GM12874 (cell line): ENCODE data around the gene RAVER2.

Source experiments
- TF ChIP-seq, protein P1 (sequence below): IDR thresholded peaks from 2 replicates; pipeline ENCODE4 v1.5.1; 2011; ENCODE audit warnings: low read depth, mild to moderate bottlenecking, control low read depth, low read length, moderate library complexity; ENCODE audit not compliant: insufficient read depth

RAVER2 gene

DNA sequence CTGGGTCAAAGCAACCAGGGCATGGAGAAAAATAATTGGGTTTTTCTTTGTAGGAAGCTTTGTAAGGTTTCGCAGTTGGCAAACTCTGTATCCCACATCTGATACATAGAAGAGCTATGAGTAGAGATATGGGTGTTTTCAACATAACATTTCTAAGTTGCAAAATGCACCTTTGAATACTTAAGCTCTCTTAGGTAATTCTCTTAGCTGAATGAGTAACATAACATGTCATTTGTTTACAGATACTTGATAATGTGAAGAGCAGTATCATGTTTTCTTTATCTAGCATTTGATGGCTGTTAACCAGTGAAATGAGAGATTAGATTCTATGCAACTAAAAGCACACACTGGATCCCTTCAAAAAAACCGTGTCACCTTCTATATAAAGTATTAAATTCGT, 21.6 kb downstream of the RAVER2 start:
- TF ChIP-seq, protein P1, sequence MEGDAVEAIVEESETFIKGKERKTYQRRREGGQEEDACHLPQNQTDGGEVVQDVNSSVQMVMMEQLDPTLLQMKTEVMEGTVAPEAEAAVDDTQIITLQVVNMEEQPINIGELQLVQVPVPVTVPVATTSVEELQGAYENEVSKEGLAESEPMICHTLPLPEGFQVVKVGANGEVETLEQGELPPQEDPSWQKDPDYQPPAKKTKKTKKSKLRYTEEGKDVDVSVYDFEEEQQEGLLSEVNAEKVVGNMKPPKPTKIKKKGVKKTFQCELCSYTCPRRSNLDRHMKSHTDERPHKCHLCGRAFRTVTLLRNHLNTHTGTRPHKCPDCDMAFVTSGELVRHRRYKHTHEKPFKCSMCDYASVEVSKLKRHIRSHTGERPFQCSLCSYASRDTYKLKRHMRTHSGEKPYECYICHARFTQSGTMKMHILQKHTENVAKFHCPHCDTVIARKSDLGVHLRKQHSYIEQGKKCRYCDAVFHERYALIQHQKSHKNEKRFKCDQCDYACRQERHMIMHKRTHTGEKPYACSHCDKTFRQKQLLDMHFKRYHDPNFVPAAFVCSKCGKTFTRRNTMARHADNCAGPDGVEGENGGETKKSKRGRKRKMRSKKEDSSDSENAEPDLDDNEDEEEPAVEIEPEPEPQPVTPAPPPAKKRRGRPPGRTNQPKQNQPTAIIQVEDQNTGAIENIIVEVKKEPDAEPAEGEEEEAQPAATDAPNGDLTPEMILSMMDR = no peak

DNA sequence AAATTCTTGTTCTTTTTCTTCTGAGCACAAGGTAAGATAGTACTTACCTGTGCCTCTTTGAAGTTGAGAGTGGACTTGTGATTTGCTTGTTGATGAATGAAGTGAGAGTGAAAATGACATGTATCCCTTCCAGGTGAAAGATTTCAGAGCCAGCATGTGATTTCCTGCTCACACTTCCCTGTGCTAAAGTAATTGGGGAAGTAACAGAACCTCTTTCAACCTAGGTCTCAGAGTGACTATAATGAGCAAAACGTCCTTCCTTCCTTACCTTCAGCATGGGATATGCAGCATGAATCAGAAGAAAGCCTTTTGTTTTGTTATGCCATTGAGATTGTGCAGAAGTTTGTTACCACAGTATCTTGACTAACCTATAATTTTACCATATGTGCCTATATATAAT, 24.6 kb downstream of the RAVER2 start:
- TF ChIP-seq, protein P1 = no peak

DNA sequence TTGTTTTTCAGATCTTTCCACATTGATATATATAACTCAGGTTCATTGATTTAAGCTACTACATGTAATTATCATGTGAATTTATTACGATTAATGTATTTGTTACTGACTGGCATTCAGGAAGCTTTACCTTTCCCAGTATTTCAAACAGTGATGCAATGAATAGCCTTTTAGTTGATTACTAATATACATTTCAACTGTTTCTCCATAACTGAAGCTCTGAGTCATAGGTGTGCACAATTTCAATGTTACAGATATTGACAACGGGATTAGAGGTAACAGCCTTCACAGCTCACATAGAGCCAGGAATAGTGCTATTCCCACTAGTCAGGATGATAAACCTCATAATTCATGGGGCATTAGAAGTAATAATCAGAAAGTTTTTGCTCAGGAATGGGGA, 25.1 kb downstream of the RAVER2 start:
- TF ChIP-seq, protein P1 = no peak

DNA sequence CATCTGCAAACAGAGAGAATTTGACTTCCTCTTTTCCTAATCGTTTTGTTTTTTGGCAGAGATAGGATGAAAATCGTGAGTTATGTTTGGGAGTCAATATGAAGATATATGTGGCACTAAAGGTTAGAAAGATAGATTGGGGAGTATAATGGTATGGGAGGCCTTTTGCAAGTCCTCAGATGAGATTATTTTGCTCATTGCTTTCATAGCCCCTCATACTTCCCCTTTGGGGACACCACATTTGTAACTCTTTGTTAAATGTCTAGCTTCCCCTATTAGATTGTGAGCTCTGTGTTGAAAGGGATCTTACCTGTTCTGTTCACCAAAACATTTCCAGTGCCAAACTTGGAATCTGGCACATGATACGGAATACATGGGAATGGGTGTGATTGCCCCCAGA, 30.2 kb downstream of the RAVER2 start:
- TF ChIP-seq, protein P1 = no peak

DNA sequence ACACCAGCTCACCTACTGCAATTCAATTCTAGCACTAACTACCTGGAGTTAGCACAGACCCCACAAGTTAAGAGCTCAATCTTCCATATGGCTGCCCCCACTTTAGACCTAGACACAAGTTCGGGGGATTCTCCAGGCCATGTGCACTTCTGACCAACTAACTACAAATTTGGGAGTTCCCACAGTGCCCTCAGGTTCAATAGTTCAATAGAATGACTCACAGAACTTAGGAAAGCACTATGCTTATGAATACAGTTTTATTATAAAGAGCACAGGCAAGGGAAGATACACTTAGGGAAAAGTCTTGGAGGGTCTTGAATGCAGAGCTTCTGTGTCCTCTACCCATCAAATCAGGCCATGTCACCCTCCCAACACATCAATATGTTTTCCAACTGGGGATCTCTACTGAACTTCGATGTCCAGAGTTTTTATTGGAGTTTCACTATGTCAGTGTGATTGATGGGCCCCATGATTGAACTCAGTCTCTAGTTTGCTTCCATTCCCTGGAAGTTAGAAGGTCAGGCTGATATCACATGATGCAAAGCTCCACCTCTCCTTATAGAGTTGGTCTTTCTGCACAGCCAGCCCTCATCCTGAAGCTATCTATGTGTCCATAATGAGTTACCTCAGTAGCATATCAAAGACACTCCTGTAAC, 46.1 kb downstream of the RAVER2 start:
- TF ChIP-seq, protein P1 = no peak

DNA sequence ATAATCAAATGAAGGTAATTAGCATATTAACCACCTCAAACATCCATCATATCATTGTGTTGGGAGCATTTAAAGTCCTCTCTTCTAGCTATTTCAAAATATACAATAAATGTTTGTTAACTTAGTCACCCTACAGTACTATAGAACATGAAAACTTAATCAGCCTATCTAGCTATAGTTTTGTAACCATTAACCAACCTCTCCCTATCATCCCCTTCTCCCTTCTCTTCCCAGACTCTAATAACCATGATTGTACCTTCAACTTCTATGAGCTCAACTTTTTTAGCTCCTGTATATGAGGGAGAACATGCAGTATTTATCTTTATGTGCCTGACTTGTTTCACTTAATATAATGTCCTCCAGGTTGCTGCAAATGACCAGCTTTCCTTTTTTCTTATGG, 54.0 kb downstream of the RAVER2 start:
- TF ChIP-seq, protein P1 = no peak

DNA sequence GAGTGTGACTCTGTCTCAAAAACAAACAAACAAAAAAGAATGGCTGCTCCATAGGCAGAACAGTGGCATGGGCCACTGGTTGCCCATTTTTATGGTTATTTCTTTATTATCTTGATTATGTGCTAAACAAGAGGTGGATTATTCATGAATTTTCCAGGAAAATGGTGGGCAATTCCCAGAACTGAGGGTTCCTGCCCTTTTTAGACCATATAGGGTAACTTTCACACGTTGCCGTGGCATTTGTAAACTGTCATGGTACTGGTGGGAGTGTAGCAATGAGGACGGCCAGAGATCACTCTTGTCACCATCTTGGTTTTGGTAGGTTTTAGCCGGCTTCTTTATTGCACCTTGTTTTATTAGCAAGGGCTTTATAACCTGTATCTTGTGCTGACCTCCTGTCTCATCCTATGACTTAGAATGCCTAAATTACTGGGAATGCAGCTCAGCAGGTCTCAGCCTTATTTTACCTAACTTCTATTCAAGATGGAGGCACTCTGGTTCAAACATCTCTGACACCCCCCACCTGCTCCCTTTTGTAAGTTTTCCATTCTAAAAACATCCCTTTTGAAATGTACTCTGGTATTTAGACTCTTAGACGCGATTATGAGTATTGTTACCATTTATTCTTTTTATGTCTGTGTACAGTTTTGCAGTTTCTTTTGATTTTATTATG, 57.1 kb downstream of the RAVER2 start:
- TF ChIP-seq, protein P1 = no peak
